IMR-90 (cell line): ENCODE data around the gene AHCYL2. TPM values are rescaled to one million over a fixed set of nuclear protein-coding genes. Genes with fewer than 3 reads are reported as not detected.

Experiments used
- ATAC-seq: fragments of 200-7000 bp; cut with Tn5 transposase; 2 replicates; pipeline ENCODE4 v1.9.1; 2020; ENCODE audit warnings: low read depth, mild to moderate bottlenecking, moderate library complexity
- BruUV-seq: library from RNA; stranded (reverse); fragments of 400-500 nt; replicated peaks from 2 replicates; lab custom pipeline; 2021; lab: Mats Ljungman, UMichigan
- CTCF ChIA-PET: fragments of 300-600 bp; formaldehyde crosslinking; extraction: SDS; loops from one replicate; lab custom pipeline; 2021; ENCODE audit warnings: antibody characterized with exemption; lab: Yijun Ruan, JAX
- POLR2A ChIA-PET: fragments of 300-600 bp; sonication (Branson Sonifier 250); formaldehyde crosslinking; loops from one replicate; lab custom pipeline; 2022; ENCODE audit warnings: antibody characterized with exemption; ENCODE audit not compliant: unreplicated experiment; lab: Charles Lee
- DNase-seq: peaks from one replicate; pipeline ENCODE4 v3.0.0; 2013
- H2AFZ ChIP-seq: replicated peaks from 2 replicates; pipeline ENCODE3; 2013; ENCODE audit warnings: low read length, mild to moderate bottlenecking; ENCODE audit not compliant: poor library complexity
- H2AK5ac ChIP-seq: 2 replicates; pipeline ENCODE4 v1.6.1; 2013; ENCODE audit warnings: low read depth, low read length, inconsistent platforms
- H2AK9ac ChIP-seq: replicated peaks from 2 replicates; pipeline ENCODE3; 2013; ENCODE audit warnings: mild to moderate bottlenecking, low read depth, low read length, moderate library complexity; ENCODE audit not compliant: poor library complexity
- H2BK120ac ChIP-seq: 2 replicates; pipeline ENCODE4 v1.6.1; 2013; ENCODE audit warnings: low read depth, low read length, inconsistent platforms
- H2BK15ac ChIP-seq: 3 replicates; pipeline ENCODE4 v1.6.1; 2013; ENCODE audit warnings: low read depth, low read length, inconsistent platforms
- H2BK20ac ChIP-seq: 2 replicates; pipeline ENCODE4 v1.6.1; 2013; ENCODE audit warnings: low read depth, mild to moderate bottlenecking, inconsistent platforms, low read length, moderate library complexity
- H2BK5ac ChIP-seq: 2 replicates; pipeline ENCODE4 v1.6.1; 2013; ENCODE audit warnings: mild to moderate bottlenecking, low read depth, low read length, inconsistent platforms; ENCODE audit not compliant: poor library complexity, severe bottlenecking
- H3K14ac ChIP-seq: replicated peaks from 2 replicates; pipeline ENCODE4 v1.6.1; 2013; ENCODE audit warnings: low read depth, low read length, inconsistent platforms
- H3K18ac ChIP-seq: 2 replicates; pipeline ENCODE4 v1.6.1; 2013; ENCODE audit warnings: low read depth, low read length, control low read depth
- H3K23ac ChIP-seq: 2 replicates; pipeline ENCODE4 v1.6.1; 2013; ENCODE audit warnings: low read depth, low read length, inconsistent platforms
- H3K27ac ChIP-seq: 2 replicates; pipeline ENCODE4 v1.5.1; 2013; ENCODE audit warnings: mild to moderate bottlenecking, control low read depth, low read length; ENCODE audit not compliant: insufficient read depth
- H3K27me3 ChIP-seq: 2 replicates; pipeline ENCODE4 v1.6.1; 2013; ENCODE audit warnings: low read length; ENCODE audit not compliant: control insufficient read depth, insufficient read depth
- H3K36me3 ChIP-seq: 2 replicates; pipeline ENCODE4 v1.6.1; 2013; ENCODE audit warnings: low read length, mixed read lengths; ENCODE audit not compliant: control insufficient read depth, insufficient read depth
- H3K4ac ChIP-seq: 2 replicates; pipeline ENCODE4 v1.6.1; 2013; ENCODE audit warnings: low read depth, low read length, inconsistent platforms
- H3K4me1 ChIP-seq: 2 replicates; pipeline ENCODE4 v1.6.1; 2013; ENCODE audit warnings: low read length, mixed read lengths; ENCODE audit not compliant: control insufficient read depth, insufficient read depth
- H3K4me2 ChIP-seq: 2 replicates; pipeline ENCODE4 v1.6.1; 2013; ENCODE audit warnings: low read depth, mild to moderate bottlenecking, control low read depth, low read length, moderate library complexity
- H3K4me3 ChIP-seq: 2 replicates; pipeline ENCODE4 v1.5.1; 2013; ENCODE audit warnings: low read depth, mild to moderate bottlenecking, control low read depth, low read length, moderate library complexity; ENCODE audit not compliant: insufficient read depth
- H3K56ac ChIP-seq: 2 replicates; pipeline ENCODE4 v1.6.1; 2013; ENCODE audit warnings: low read length, inconsistent platforms; ENCODE audit not compliant: insufficient read depth; ENCODE audit errors: extremely low read depth
- H3K79me1 ChIP-seq, 2 experiments: 2 replicates each; pipeline ENCODE4 v1.6.1; 2013; ENCODE audit warnings: low read length in 2 of 2, inconsistent platforms in 1 of 2, low read depth in 1 of 2
- H3K9ac ChIP-seq: 2 replicates; pipeline ENCODE4 v1.6.1; 2013; ENCODE audit warnings: low read depth, low read length, control low read depth
- H3K9me1 ChIP-seq: 2 replicates; pipeline ENCODE4 v1.6.1; 2013; ENCODE audit warnings: low read length, inconsistent platforms; ENCODE audit not compliant: insufficient read depth
- H3K9me3 ChIP-seq: 2 replicates; pipeline ENCODE4 v1.6.1; 2013; ENCODE audit warnings: low read length; ENCODE audit not compliant: control insufficient read depth, insufficient read depth
- H4K20me1 ChIP-seq: 2 replicates; pipeline ENCODE4 v1.6.1; 2013; ENCODE audit warnings: low read length, inconsistent platforms; ENCODE audit not compliant: insufficient read depth
- H4K5ac ChIP-seq: 2 replicates; pipeline ENCODE4 v1.6.1; 2013; ENCODE audit warnings: mild to moderate bottlenecking, low read depth, low read length, control low read depth
- H4K8ac ChIP-seq, 2 experiments: 2 replicates each; pipeline ENCODE4 v1.6.1; 2013; ENCODE audit warnings: low read depth in 2 of 2, low read length in 2 of 2, control low read depth in 1 of 2, inconsistent platforms in 1 of 2
- H4K91ac ChIP-seq: 2 replicates; pipeline ENCODE4 v1.6.1; 2013; ENCODE audit warnings: low read depth, low read length, inconsistent platforms; ENCODE audit not compliant: insufficient read depth
- BHLHE40 ChIP-seq: fragments of 150-350 bp; IDR thresholded peaks from 2 replicates; pipeline ENCODE4 v1.6.1; 2016; ENCODE audit warnings: mild to moderate bottlenecking, low read depth, low read length
- CEBPB ChIP-seq: IDR thresholded peaks from 2 replicates; pipeline ENCODE4 v1.6.1; 2012; ENCODE audit warnings: low read depth, low read length, improper control_type of control experiment
- CHD1 ChIP-seq: IDR thresholded peaks from 2 replicates; pipeline ENCODE4 v1.6.1; 2012; ENCODE audit warnings: low read depth, low read length, improper control_type of control experiment
- ELK1 ChIP-seq: fragments of 150-350 bp; IDR thresholded peaks from 2 replicates; pipeline ENCODE4 v1.6.1; 2016; ENCODE audit warnings: low read depth, mild to moderate bottlenecking, low read length, moderate library complexity, borderline replicate concordance
- FOS ChIP-seq: fragments of 150-350 bp; IDR thresholded peaks from 2 replicates; pipeline ENCODE4 v1.6.1; 2016; ENCODE audit warnings: low read depth, low read length
- NFE2L2 ChIP-seq: fragments of 150-350 bp; IDR thresholded peaks from 2 replicates; pipeline ENCODE4 v1.6.1; 2016; ENCODE audit warnings: low read depth, mild to moderate bottlenecking, low read length
- RAD21 ChIP-seq: IDR thresholded peaks from 2 replicates; pipeline ENCODE4 v1.6.1; 2012; ENCODE audit warnings: low read length, improper control_type of control experiment
- USF2 ChIP-seq: fragments of 150-350 bp; IDR thresholded peaks from 2 replicates; pipeline ENCODE4 v1.6.1; 2017; ENCODE audit warnings: mild to moderate bottlenecking, antibody characterized with exemption, low read length, low read depth
- WGBS, 2 experiments: methylation state at CpG; one replicate each; pipeline versions ENCODE4 v1.1.5 to v1.1.7; 2013; ENCODE audit warnings: missing lambda C conversion rate in 2 of 2; ENCODE audit not compliant: insufficient read length in 1 of 2; ENCODE audit errors: extremely low coverage in 2 of 2; 5-methylcytosine and 5-hydroxymethylcytosine counted together
- dilution Hi-C: fragments of 300-500 bp; cut with HindIII; formaldehyde crosslinking; loops from one replicate; pipeline ENCODE4 v1.14.3; 2018; ENCODE audit warnings: low sequenced_read_pairs; ENCODE audit not compliant: unreplicated experiment
- in situ Hi-C: fragments of 300-500 bp; cut with MboI; formaldehyde crosslinking; loops from 3 replicates; pipeline ENCODE4 v1.14.3; 2019; ENCODE audit warnings: low sequenced_read_pairs, inconsistent platforms, mixed read lengths
- intact Hi-C: fragments of 100-400 bp; cut with micrococcal nuclease; formaldehyde crosslinking; loops from 2 replicates; pipeline ENCODE4 v1.10.0; 2022
- polyA plus RNA-seq, 3 experiments: library from polyadenylated mRNA; depleted of rRNA; stranded (reverse); fragments of >200 nt; gene quantifications; 2 replicates each; pipeline ENCODE4 v1.2.3, GENCODE V29; 2012; ENCODE audit warnings: low replicate concordance in 1 of 3
- total RNA-seq: library from RNA; depleted of rRNA; stranded (reverse); fragments of >200 nt; gene quantifications from 2 replicates; pipeline ENCODE4 v1.2.3, GENCODE V29; 2012

The AHCYL2 gene
- total and polyA plus RNA-seq, 2 of the 4 experiments (the other 2 are of a cell fraction): 5.7 to 7.6 TPM

- no peak overlapping the region for H3K14ac ChIP-seq
- H3K4ac ChIP-seq: no peak overlapping the region
- H2AFZ ChIP-seq: no peak overlapping the region
- no peak overlapping the region for H4K8ac ChIP-seq
- no peak overlapping the region for H3K56ac ChIP-seq
- H3K9me3 ChIP-seq: no peaks in the 10 kb centered on the region
- BruUV-seq: no TSS peak
- no peak for DNase-seq
- no peak overlapping the region for H3K27ac ChIP-seq
- no peak overlapping the region for H4K91ac ChIP-seq
- no peak overlapping the region for H3K4me3 ChIP-seq
- H2BK15ac ChIP-seq: no peak overlapping the region
- intact Hi-C loops (loop anchor here (5.0 kb wide), 1 partner anchor 44 kb away; the partner anchor contains the start of gene STRIP2), dilution Hi-C loops (no loop called here), in situ Hi-C loops (no loop called here)
- H3K79me1 ChIP-seq: no peaks in the 10 kb centered on the region
- no peak overlapping the region for H2BK20ac ChIP-seq
- H3K4me1 ChIP-seq: peaks cover 2% of the 10 kb centered on the region; the same call in 1 of the 2 replicates
- H3K18ac ChIP-seq: no peak overlapping the region
- H2BK120ac ChIP-seq: no peak overlapping the region
- no peak overlapping the region for H3K9ac ChIP-seq
- no peak overlapping the region for H3K23ac ChIP-seq
- no peak overlapping the region for H3K4me2 ChIP-seq
- no peak for ATAC-seq
- no peak overlapping the region for H4K5ac ChIP-seq
- no peaks in the 10 kb centered on the region for H3K27me3 ChIP-seq
- 0 out of 2 replicates have a peak, but pooled peaks cover 2% of the 10 kb centered on the region for H3K36me3 ChIP-seq
- POLR2A ChIA-PET: interaction anchor here (0.6 kb wide), 1 partner anchor 309 kb away, joined by 3 read pairs; no protein-coding TSS in a partner anchor
- no peak overlapping the region for H2AK5ac ChIP-seq
- CTCF ChIA-PET: interaction anchor here (0.7 to 1.2 kb wide), 2 partner anchors 11 to 12 kb away, joined by 3 to 5 read pairs; no protein-coding TSS in a partner anchor
- no peak overlapping the region for H2BK5ac ChIP-seq
- no peak for TF ChIP-seq RAD21
- no peak for TF ChIP-seq USF2
- TF ChIP-seq NFE2L2: no peak
- no peak for TF ChIP-seq CEBPB
- TF ChIP-seq ELK1: no peak
- TF ChIP-seq FOS: no peak
- TF ChIP-seq BHLHE40: no peak
- TF ChIP-seq CHD1: no peak
- no CpG with 5 or more reads among the region's 8 CpGs for WGBS, 2 experiments
- H4K20me1 ChIP-seq: no peaks in the 10 kb centered on the region
- no peak overlapping the region for H2AK9ac ChIP-seq
- no peaks in the 10 kb centered on the region for H3K9me1 ChIP-seq
These were observed 163.7 kb downstream of the AHCYL2 start for GRCh38 chr7:129388333-129389098.
